GM19468 (cell line): Measurements from ENCODE around the gene IL32.

Experiments
- ATAC-seq: cut with Tn5 transposase; IDR thresholded peaks from one replicate; pipeline ENCODE4 v1.9.1; 2021; ENCODE audit warnings: mild to moderate bottlenecking, moderate library complexity, moderate number of reproducible peaks; ENCODE audit not compliant: unreplicated experiment; ENCODE audit errors: extremely low read depth

Gene IL32

DNA sequence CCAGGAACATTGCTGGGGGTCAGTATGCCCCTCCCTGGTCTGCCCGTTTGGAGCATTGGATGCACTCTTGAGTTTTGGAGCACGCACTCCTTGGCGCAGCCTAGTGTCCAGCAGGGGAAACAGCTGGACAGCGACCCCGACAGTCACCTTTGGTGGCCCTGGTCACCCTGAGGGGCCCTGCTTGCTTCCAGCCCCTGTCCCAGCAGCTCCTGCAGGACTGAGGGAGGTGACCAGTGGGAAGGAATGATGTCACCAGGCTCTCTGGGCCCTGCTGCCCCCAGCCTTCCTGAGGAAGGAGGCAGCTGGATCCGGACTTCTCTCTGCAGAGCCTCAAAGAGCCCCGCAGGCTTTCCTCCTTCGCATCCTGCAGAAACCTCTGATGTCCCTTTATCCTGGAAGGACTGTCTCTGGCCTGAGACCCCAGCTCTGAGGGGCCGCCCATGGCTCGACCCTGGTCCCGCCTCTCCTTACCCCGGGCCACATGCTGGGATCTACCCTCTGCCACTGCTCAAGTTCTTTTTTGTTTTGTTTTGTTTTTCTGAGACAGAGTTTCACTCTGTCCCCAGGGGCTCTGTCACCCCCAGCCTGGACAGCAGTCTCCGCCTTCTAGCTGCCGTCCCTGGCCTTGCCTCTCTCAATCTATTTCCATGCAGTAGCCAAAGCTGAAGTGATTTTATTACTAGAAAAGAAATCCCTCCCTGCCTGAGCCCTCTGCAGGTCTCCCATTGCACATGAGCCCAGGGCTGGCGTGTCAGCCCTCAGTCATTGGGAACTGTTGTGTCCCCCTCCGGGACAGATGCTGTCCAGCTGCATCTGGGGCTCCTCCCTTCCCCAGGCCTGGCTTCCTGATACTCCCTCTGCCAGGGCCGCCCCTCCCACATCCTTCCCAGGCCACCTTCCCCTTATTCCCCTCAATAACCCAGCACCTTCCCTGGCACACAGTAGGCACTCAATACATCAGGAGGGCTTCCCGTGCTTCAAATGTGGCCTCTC is 22.1 kb downstream of the IL32 start:
- no peak for ATAC-seq

DNA sequence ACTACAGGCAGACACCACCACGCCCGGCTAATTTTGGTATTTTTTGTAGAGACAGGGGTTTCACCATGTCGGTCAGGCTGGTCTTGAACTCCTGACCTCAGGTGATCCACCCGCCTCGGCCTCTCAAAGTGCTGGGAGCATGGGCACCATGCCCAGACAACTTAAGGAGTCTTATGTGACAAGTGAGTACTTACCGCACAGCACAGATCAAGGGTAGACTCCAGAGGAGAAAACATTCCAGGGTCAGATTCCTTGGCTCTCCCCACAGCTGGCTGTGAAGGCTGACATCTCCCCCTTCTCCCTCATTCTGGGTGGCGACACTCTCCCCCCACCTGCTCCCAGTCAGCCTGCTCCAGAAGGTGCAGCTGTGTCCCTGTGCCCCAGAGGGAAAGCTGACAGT is 23.0 kb downstream of the IL32 start:
- no peak for ATAC-seq

DNA sequence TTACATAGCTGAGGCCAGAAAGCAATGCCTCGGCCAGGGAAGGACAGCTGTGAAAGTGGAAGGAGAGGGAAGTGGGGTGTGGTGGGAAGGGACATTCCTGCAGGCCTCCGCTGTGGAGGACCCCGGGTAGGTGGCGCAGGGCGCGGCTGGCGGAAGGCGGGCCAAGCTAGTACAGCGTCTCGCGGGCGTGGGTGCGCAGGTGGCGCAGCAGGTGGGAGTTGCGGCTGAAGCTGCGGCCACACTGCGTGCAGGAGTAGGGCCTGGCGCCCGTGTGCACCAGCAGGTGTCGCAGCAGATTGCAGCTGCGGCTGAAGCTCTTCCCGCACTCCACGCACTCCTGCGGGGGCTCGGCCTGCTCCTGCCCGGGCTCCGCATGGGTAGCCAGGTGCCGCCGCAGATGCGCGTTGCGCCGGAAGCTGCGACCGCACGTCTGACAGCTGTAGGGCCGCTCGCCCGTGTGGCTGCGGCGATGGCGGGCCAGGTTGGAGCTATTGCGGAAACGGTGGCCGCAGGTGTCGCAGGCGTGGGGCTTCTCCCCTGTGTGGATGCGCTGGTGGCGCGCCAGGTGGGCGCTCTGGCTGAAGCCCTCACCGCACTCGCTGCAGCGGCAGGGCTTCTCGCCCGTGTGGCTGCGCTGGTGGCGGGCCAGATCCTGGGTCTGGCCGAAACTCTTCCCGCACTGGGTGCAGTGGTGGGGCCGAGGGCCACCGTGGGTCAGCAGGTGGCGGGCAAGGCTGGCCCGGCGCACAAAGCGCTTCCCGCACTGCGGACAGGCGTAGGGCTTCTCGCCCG is 23.7 kb downstream of the IL32 start:
- ATAC-seq = no peak

DNA sequence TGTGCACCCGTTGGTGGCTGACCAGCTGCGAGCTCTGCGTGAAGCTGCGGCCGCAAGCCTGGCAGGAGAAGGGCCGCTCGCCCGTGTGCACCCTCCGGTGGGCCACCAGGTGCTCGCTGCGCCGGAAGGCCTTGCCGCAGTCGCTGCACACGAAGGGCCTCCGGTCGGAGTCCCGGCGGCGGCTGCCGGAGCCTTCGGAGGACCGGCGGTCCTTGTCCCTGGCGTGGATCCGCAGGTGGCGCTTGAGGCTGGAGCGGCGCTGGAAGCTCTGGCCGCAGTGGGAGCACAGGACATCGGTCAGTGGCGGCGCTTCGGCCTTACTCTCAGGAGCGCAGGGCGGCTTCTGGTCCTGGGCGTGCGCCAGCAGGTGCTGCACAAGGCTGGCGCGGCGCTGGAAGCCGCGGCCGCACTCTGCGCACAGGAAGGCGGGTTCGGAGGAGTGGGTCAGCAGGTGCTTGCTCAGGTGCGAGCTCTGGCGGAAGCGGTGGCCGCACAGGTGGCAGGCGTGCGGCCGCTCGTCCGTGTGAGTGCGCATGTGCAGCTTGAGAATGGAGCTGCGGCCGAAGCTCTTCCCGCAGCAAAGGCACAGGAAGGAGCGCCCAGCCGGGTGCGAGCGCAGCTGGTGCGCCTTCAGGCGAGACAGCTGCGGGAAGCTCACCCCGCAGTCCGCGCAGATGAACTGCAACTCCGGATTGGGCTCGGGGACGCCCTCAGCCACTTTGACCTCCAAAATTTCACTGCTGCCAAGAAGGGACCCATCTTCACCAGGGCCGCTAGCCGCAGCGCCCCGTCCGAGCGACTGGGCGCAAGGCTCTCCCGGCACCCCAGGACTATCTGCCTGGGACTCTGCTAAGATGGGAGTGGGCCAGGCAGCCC is 24.5 kb downstream of the IL32 start:
- ATAC-seq = no peak

- no peak for ATAC-seq
Observed at GRCh38 chr16:3091551-3091950, 26.1 kb downstream of the IL32 start.

DNA sequence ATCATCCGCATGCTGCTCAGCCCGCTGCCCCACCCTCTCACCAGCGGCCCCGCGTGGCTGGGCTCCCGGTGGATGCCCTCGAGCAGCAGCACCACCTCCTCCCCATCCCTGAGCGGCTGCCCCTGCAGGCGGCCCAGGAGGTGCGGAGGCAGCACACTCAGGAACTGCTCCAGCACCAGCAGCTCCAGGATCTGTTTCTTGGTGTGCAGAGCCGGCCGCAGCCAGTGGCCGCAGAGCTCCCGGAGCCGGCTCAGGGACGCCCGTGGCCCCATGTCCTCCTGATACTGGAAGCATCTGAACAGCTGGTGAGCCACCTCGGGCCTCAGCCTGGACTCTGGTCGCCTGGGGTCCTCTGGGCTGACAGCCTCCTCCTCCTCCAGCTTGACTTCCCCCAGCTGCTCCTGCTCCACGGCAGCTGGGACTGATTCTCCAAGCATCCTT is 27.1 kb downstream of the IL32 start:
- ATAC-seq = no peak

DNA sequence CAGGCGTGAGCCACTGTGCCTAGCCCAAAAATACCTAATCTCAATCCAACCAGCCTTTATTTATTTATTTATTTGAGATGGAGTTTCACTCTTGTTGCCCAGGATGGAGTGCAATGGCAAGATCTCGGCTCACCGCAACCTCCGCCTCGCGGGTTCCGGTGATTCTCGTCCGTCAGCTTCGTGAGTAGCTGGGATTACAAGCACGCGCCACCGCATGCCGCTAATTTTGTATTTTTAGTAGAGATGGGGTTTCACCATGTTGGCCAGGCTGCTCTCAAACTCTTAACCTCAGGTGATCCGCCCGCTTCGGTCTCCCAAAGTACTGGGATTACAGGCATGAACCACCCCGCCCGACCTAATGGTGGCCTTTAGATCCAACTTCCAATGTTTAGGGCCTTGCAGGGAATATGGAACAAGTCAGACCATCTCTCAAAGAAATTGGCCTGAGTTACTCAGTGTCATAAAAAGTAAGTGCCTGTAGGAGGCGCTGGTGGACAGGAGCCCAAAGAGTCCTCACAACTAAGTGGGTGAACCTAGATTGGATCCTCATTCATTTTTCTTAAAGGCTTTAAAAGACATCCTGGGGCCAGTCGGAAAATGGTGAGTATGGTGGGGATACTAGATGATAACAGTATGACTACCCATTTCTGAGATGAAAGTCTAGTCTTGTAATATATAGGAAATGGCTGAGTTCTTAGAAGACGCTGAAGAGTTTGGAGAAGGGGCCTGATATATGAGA is 29.0 kb downstream of the IL32 start:
- ATAC-seq = no peak

DNA sequence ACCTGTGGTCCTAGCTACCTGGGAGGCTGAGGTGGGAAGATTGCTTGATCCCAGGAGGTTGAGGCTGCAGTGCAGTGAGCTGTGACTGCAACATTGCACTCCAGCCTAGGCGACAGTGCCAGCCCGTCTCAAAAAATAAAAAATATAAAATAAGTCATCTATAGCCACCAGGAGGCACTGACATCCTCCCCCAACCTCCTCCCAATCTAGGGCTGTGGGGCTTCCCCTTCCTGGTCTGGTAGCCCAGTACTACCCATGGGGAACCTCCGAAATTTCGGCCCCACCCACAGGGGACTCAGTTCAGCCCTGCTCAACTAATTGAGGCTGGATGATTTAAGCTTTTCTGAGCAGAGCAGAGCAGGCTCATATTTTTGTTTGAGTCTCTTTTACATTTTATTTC is 30.4 kb downstream of the IL32 start:
- ATAC-seq = no peak

DNA sequence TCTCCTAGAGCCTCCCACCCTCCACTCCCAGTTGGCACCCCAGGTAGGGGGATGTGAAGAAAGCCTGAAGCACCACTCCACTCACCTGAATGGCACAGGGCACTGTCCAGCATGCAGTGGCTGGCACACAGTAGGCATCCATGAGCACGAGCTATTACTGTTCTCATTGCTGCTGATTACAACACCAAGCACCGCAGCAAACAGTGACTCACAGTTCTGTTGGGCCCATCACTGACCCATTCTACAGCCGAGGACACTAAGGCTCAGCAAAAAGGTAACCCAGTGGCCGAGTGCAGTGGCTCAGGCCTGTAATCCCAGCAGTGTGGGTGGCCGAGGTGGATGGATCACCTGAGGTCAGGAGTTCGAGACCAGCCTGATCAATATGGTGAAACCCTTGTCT is 30.9 kb downstream of the IL32 start:
- no peak for ATAC-seq

GRCh38 chr16:3097266-3097665 is 31.8 kb downstream of the IL32 start:
- no peak for ATAC-seq

GRCh38 chr16:3098459-3099394 is 33.3 kb downstream of the IL32 start, which contains the start of gene ZSCAN10:
Gene ZSCAN10 (minus strand): TSS chr16:3099294. CDS start chr16:3092937, 6,357 bp downstream.
- ATAC-seq = no peak

GRCh38 chr16:3099395-3099731 is 33.9 kb downstream of the IL32 start:
- ATAC-seq = no peak

DNA sequence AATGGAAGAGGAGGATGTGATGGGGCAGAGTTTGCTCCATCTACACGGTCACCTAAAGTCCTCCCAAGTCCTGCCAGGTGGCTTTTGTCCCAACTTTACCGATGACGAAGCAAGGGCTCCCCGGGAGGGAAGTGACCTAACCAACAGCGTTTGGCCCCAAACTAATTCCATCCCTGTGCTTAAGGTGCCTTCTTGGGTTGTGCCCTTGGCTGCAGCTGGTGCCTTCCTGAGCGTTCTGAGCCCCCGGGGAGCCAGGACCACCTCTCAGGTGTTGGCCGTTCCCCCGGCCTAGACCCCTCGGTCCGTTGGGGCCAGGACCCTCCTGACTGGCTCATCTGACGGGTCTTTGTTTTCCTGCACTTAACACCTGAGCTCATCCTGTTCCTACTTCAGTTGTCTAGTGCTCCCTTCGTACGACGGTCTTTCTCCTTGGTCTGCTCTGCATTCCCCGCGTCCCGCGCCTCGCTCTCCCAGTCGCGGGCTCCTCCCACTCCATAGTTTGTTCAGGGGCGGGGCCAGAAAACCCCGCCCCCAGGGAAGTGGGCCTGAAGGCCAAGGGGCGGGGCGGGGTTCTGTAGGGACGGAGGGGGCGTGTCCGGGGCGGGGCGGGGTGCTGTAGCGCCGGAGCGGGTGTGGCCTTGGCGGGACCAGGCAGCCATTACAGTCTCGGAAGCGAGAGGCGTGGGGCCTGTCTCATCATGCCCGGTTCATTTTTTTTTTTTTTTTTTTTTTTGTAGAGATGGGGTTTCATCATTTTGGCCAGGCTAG is 34.5 kb downstream of the IL32 start:
- ATAC-seq = peak; percentile 35

DNA sequence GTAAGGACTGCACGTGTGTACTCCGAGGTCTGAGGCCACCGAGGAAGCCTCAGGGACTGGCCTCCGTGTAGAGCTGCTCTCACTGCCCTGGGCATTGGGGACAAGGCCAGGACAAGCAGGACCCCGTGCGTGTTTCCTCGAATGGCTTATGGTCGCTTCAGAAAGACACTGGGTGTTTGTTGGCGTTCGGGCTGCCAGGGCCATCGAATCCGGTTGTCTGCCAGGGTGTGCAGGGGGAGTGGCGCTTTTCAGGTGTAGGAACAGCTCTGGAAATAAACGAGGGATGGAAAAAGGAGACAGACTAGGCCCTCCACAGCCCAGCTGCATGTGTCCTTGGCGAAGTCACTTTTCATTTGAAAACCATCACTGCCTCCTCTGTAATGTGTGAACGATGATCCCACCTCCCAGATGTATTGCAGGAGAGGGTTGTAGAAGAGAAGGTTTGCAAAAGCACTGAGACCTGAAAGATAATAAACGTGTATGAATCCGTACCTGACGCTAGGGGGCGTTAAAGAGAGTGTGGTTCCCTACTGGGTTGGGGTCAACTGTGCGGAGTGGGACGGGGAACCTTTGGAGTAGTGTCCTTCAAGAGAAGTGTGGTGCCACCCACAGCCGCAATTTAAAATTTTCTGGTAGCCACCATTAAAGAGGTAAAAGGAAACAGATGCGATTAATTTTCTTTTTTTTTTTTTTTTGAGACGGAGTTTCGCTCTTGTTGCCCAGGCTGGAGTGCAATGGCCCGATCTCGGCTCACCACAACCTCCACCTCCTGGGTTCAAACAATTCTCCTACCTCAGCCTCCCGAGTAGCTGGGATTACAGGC is 35.8 kb downstream of the IL32 start:
- no peak for ATAC-seq

- ATAC-seq = no peak
Observed at GRCh38 chr16:3101841-3102470, 36.5 kb downstream of the IL32 start.

DNA sequence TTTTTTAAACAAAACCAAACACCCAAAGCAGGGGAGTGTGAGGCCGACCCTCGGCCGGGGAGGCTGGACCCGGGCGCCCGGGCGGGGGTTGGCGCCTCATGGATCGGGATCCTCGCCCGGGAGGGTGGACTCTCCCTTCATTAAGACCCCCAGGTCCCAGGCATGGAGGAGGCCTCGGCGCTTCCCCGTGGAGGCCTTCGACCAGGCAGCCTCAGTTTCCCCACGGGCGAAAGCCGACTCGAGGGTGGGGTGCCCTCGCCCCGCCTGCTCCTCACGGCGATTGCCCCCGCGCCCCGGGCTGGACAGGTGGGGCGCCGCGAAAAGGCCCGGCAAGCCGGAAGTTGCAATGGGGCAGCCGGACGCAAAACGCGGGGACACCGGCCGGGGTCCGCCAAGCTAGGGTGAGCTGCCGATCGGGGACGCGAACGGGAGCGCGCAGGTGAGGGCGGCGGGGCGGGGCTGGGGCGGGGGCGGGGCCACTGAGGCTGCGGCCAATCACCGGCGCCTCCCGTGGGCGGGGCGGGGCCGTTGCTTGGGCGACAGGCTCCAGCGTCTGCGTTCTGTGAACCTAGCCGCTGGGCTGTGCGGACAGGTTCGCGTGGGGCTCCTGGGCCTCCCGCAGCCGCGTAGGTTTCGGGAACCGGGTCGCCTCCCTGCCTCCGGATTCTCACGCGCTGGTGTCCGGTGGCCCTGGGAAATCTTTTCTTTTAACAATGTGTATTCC is 40.9 kb downstream of the IL32 start:
- peak; percentile 48 for ATAC-seq
